ENCODE data around the gene SLC8A2. TPM values are rescaled to one million over a fixed set of nuclear protein-coding genes. Genes with fewer than 3 reads are reported as not detected.

SLC8A2 gene
- total and polyA plus RNA-seq, 10 of the 15 experiments (the other 5 are each of a cell fraction or from before 2014, with no cell fraction given) = not detected

DNA sequence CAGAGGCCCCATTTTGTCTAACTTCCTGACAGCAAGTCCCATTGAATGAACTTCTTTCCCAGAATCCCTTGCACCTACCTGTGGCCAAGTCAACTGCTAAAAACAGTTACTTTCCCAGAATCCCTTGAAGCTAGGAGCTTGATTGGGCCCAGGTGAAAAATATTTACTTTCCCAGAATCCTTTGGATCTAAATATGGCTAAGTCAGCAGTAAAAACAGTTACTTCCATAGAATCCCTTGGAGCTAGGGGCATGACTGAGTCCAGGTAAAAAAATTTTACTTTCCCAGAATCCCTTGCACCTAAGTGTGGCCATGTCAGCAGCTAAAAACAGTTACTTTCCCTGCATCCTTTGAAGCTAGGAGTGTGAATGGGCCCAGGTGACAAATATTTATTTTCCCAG, 39.2 kb downstream of the SLC8A2 start (continued):
- TF ChIP-seq REST (IDR thresholded peaks at IDR 0.05; ENCODE audit: low read depth, low read length) (no peak), SP1 (IDR thresholded peaks at IDR 0.05; ENCODE audit: low read depth, low read length) (no peak), RFX5 (IDR thresholded peaks at IDR 0.05; ENCODE audit: low read depth, low read length) (no peak), TARDBP (IDR thresholded peaks at IDR 0.05; ENCODE audit: borderline replicate concordance) (no peak), SKIL (IDR thresholded peaks at IDR 0.05; ENCODE audit: low read depth, poor library complexity, severe bottlenecking) (no peak)
- TF ChIP-seq, protein P1, sequence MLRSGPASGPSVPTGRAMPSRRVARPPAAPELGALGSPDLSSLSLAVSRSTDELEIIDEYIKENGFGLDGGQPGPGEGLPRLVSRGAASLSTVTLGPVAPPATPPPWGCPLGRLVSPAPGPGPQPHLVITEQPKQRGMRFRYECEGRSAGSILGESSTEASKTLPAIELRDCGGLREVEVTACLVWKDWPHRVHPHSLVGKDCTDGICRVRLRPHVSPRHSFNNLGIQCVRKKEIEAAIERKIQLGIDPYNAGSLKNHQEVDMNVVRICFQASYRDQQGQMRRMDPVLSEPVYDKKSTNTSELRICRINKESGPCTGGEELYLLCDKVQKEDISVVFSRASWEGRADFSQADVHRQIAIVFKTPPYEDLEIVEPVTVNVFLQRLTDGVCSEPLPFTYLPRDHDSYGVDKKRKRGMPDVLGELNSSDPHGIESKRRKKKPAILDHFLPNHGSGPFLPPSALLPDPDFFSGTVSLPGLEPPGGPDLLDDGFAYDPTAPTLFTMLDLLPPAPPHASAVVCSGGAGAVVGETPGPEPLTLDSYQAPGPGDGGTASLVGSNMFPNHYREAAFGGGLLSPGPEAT (IDR thresholded peaks at IDR 0.05; ENCODE audit: low read depth) = no peak
